Stimulated activated CD8-positive, alpha-beta memory T cell treated with anti-CD3 and anti-CD28 coated beads, Interleukin-4, amount 100 ng/mL, for 1 hour (primary cell): ENCODE results near the gene G6PD.
"Not testable (repeated sequence)": the region's sequence is repeated elsewhere in the genome, so short reads cannot be mapped to it uniquely, and the experiment has no call there.

Experiments used
- DNase-seq, 2 donors: peaks; one replicate each; pipeline ENCODE4 v3.0.0-alpha.2; 2020; ENCODE audit warnings: low read depth in 2 of 2, low spot score in 1 of 2

Gene G6PD

DNA sequence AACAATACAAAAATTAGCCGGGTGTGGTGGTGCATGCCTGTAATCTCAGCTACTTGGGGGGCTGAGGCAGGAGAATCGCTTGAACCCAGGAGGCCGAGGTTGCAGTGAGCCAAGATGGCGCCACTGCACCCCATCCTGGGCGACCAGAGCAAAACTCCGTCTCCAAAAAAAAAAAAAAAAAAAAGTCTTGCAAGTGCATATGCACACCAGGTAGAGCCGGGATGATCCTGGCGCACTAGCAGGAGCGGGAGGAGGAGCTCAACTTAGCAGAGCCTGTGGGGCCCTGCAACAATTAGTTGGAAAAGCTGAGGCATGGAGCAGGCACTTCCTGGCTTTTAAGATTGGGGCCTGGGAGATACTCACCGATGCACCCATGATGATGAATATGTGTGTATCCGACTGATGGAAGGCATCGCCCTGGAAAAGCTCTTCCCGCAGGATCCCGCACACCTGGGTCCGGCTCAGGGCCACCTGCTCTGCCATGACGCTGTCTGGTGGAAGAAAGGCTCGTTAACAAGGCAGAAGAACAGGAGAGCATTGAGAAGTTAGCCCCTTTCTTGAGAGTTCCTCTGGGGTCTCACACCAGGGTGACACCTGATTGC lies 872 bp downstream of the G6PD start:
- no peak for DNase-seq

DNA sequence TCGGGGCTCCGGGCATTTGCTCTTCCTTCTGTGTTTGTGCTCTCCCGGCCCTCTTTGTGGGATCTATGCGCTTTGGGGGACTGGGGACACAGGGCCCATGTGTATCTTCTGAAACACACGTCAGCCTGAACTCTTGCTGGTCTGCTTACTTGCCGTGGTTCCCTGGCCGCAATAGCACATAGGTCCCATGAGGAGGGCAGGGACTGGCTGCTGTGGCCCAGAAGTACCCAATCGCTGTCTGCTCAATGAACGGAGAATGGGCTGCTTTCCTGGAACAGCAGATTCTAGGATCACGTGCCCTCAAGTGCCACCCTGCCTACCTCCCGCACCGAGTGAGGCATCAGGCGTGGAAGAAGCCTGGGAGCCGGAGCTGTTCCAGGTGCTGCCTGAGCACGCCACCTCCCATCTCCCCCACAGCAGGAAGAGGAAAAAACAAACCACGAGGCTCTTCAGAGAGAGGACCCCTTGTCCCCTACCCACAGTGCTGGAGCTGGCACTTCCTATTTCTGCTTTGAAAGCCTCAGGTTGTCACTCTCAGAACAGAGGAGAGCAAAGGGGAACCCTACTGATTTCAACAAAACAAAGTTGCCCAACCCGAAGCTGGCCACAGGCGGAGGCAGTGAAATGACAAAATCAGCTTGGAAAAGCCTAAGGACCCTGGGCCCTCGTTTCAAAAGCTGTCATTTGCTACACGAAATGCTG lies 3.8 kb downstream of the G6PD start:
- no peak for DNase-seq

DNA sequence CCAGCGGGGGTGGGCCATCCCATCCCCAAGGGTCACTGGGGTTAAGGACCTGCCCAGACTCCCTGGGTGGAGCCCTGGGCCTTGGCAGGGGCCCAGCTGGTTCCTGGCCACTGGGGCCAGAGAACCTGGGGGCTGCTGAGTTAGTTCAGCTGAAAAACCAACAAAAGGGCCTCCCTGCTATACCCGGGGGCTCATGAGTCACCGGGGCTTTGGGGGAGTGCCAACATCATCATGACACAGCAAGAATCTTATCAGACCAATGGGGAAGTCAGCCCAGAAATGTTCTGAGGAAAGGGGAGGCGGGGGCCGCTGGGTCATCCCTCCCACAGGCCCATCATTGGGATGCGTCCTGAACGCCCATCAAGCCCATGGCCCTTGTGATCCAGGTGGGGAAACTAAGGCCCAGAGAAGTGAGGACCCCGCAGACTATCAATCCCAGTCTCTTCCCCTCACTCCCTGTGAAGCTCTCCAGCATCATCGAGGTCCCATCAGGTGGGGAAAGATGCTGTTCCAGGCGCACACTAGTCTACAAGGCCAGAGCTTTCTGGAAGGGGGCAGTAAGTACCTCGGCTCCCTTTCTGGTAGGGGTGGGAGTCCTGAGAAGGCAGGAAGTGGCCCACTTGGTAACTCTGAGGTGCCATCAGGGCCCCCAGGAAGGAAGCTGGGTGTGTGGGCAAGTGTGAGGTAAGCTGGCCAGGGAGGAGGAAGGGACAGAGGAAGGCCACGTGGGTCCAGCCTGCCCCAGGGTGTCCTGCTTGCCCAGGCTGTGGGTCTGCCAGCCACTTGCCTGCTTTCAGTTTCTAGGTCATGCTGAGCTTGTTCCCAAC lies 4.5 kb downstream of the G6PD start:
- DNase-seq, result peak in 1 of 2 donors; percentile 25

DNA sequence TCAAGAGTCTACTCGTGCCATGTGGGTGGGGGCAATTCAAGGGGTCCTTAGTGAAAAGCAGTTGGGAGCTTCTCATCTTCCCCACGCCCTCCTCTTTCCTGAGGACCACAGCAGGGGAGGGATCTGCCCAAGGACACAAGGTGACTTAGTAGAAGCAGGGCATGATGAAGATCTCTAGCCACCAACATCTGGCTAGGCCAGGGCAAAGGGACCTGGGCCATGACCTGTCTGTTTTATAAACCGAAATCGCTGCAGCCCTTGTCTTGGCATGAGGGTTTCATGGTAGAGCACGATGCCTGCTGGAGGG lies 5.1 kb downstream of the G6PD start:
- DNase-seq, result no peak

DNA sequence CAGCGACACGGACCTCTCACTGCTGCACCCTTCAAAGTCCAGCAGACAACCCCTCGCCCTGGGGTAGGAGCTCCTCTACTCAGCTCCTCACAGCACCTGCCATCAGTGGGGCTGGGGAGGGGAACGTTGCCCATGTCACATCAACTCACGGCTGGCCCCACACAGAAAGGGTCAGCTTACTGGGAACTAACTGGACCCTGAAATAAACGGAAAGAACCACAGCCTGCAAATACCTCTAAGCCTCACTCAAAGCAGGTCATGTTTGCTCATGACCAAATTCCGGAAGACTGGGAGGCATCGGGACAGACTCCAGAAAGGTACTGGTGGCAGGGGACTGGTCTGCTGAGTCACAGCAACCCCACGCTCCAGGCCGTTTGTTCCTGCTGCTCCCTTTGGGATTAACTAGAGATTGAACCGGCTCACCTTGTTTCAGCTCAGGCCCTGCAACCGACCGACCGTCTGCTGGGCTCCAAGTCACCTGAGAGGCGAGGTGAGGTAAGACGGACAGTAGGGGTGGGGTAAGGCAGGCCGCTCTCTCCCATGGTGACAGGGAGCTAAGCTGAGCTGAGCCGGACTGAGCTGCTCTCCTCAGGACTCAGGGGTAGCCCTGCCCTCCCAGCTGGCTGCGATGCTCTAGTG lies 5.6 kb downstream of the G6PD start:
- no peak for DNase-seq

DNA sequence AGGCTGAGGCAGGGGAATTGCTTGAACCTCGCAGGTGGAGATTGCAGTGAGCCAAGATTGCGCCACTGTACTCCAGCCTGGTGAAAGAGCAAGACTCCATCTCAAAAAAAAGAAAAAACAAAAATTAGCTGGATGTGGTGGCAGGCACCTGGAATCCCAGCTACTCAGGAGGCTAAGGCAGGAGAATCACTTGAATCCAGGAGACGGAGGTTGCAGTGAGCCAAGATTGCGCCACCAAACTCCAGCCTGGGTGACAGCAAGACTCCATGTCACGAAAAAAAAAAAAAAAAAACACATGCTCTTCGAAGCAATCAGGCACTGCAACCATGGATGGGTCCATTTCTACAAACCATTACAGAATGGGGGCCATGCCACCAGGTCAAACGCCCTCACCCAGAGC lies 6.3 kb downstream of the G6PD start:
- not testable (repeated sequence) for DNase-seq

DNA sequence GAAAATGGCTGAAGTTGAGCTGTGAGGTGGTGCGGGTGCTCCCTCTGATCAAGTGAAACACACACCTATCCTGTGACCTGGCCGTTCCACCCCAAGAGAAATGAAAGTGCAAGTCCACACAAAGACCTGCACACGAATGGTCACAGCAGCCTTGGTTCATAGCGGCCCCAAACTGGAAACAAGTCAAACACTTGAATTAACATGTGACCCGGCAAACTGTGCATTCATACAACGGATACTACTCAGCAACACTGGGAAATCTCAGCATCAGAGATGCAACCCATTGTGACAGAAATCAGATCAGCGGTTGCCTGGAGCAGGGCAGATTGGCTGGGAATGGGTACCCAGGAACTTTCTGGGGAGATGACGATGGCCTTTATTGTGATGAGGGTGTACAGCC lies 7.6 kb downstream of the G6PD start:
- DNase-seq, result no peak

DNA sequence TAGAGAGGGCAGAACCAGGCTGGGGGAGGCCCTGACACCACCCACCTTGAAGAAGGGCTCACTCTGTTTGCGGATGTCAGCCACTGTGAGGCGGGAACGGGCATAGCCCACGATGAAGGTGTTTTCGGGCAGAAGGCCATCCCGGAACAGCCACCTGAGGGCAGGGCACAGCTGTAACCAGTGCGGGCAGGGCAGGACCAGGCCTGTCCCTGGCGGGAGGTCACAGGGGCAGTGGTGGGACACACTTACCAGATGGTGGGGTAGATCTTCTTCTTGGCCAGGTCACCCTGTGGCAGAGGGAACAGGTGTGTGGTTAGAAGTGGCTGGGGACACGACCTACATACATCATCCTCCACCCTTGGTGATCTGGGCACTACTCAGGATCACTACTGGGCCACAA lies 10.8 kb downstream of the G6PD start:
- DNase-seq, result no peak

DNA sequence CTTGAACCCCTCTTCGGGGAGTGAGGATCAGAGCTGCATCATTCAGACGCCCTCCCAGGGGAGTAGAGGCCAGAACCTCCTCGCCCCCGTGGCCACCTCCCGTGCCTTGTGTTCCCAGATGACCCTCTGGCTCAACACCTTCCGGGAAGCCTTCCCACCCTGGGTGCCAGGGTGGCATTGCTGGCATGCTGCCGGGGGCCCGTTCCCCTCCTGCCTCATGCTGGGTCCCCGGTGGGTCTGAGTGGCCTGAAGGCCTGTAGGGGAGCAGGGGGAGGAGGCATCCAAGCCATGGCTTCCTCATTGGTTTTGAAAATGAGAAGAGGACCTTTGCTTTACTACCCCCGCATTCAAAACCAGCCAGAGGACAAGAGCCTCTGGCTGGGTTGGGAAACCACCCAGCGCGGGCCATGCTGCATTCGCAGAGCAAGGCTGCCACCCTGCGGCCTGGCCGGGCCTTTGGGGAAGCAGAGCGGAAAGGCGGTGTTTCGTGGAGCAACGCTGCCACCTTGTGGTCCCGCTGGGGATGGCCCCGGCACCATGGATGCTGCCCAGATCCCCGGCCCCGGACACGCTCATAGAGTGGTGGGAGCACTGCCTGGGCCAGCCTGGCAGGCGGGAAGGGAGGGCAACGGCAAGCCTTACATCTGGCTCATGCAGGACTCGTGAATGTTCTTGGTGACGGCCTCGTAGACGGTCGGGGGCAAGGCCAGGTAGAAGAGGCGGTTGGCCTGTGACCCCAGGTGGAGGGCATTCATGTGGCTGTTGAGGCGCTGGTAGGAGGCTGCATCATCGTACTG lies 11.9 kb downstream of the G6PD start:
- DNase-seq, result peak; percentile 75

DNA sequence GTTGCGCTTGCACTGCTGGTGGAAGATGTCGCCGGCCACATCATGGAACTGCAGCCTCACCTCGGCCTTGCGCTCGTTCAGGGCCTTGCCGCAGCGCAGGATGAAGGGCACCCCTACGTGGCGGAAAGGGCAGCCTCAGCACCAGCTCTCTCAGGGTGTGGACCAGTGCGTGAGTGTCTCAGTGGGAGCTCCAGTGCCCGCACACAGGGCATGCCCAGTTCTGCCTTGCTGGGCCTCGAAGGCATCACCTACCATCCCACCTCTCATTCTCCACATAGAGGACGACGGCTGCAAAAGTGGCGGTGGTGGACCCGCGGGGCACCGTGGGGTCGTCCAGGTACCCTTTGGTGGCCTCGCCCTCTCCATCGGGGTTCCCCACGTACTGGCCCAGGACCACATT lies 14.0 kb downstream of the G6PD start:
- no peak for DNase-seq

DNA sequence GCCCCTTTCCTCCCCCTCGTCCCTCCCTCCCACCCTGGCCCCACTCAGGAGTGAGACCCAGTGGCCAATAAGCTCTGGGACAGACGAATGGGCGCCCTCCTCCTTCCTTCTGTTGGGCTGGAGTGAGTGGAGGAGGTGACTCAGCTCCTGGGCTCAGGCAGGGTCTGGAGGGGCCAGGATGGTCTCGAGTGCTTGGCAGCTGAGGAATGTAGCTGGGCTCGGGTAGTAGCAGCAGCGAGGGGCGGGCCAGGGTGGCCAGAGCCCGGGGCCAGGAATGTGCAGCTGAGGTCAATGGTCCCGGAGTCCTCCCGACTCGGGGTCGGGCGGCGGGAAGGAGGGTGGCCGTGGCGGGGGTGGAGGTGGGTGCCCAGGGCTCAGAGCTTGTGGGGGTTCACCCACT lies 15.0 kb downstream of the G6PD start:
- no peak for DNase-seq

DNA sequence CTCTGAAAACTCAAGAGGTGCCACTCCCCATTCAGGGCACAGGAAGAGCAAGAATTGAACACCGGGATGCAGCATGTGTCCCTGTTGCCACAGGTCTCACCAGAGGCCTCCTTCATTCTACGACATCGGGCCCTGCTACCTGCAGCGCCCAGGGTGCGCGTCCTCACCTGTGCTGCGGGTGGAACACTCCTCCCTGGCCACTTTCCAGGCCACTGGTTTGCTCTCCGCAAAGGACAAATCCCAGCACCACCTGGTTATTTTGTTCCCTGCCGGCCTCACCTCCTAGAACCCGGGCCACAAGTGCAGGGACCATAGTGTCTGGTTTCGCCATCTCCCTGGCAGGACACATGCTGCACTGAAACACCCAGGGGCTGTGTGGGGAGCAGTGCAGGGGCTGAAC lies 16.4 kb downstream of the G6PD start:
- no peak for DNase-seq

DNA sequence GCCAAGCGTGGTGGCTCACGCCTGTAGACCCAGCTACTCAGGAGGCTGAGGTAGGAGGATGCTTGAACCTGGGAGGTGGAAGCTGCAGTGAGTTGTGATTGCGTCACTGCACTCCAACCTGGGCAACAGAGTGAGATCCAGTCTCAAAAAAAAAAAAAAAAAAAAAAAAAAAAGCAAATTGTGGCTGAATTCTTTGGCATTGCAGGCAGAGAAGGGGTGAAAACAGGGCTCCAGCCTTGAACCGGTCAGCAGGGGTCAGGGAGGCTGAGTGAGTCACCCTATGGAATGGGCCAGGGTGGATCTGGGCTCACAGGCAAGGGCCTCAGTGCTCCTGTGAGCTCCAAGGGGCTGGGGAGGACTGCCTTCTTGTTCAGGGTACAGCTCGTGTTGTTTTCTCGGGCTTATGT lies 17.4 kb downstream of the G6PD start:
- no peak for DNase-seq

DNA sequence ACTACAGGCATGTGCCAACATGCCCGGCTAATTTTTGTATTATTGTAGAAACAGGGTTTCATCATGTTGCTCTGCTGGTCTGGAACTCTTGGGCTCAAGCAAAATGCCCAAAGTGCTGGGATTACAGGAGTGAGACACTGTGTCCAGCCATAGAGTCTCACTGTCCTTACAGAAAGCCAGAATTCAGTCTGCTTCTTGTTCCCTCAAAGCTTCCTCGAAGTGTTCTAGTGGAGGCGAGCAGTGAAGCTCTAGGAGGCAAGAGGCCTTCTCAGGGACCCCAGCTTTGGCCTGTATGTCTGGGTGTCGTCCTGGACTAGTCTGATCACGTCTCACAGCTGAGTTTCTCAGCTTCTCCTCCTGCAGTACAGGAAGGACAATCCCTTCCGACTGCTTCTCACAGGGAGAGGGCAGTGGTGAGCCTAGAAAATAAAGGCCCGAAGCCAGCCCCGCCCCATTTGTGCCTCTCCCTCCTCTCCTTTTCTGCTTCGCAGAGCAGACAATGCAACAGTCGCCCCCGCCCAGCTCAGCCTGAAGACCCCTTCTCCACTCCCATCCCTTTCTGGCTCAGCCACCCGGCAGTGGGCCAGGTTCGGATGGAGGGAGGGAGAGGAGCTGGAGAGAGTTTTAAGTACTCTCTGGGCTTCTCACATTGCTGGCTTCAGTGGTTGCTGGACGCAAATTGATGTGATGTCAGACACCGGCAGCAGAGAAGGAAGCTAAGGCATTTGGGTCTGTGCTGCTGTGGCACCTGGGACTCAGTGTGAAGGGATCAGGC lies 19.6 kb downstream of the G6PD start:
- DNase-seq, result no peak

DNA sequence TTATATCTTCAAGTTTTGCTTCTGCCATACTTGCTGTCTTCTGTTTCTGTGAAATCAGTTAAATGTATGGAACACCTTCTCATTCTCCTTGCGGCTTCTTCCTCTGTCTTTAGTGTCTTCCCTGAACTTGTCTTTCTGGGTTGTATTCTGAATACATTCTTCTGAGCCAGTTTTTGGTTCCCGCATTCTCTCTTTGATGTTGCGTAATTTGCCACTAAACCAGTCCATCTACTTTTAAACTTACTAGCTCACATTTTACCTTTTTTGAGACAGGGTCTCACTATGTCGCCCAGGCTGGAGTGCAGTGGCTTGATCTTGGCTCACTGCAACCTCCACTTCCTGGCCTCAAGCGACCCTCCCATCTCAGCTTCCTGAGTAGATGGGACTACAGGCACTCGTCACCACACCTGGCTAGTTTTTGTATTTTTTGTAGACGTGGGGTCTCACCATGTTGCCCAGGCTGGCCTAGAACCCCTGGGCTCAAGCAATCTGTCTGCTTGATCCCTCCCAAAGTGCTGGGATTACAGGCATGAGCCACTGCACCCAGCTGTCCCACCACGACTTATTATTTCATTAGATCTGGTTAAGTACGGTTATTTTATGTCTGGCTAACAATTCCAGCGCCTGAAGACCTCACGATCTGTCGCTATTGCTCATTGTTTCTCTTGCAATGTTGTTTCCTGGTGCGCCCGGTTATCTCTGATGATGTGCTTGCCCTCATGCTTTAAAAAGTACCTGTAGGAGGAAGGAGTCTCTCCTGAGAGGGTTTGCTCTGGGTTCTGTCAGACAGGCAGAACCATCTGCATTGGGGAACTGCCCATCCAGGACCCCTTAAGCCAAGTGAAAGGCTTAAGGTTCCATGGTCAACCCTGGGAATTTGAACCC lies 20.8 kb downstream of the G6PD start:
- no peak for DNase-seq

DNA sequence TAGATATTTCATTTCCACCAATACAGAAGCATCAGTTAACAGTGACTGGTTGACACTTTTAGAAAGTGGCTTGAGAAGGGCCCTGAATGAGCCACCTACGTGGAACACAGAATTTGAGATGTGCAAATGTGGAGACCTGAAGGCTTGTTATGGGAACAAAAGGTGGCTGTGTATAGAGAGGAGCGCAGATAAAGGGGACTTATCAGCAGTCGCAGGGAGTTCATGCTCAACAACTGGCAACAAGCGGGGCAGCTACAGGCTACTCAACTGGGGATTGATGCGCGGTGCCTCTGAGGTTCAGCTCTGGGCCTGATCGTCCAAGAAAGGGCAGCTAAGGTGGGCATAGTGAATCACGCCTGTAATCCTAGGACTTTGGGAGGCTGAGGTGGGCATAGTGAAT lies 27.3 kb downstream of the G6PD start:
- DNase-seq, result no peak

DNA sequence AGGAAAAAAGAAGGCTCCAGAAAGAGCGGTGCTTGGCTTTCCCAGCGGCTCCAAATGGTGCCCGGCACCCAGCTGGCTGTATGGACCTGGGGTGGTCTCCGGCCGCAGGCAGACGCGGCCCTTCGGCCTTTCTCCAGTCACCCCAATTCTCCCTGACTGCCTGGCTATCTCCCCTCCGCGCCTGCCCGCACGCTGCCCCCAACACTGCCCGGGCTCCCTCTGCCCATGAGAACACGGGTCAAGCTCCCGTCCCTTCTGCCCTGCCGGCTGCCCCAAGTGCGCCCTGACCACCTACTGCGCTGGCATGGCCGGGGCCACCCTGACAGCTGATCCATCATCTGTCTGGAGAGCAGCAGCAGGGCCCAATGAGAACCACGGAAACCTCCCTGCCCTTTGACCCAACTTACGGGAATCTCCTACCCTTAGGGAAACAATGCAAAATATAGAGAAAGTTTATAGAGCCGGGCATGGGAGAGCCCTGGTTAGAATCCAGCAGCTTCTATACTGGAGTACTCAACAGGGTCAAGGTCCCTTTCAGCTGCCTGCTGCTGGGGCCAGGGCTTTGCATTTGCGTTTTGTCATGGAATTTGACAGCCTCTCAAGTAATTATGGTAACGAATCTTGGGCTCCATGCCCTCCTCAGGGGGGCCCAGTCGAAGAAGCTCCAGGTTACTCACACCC lies 29.4 kb downstream of the G6PD start:
- DNase-seq, result no peak

DNA sequence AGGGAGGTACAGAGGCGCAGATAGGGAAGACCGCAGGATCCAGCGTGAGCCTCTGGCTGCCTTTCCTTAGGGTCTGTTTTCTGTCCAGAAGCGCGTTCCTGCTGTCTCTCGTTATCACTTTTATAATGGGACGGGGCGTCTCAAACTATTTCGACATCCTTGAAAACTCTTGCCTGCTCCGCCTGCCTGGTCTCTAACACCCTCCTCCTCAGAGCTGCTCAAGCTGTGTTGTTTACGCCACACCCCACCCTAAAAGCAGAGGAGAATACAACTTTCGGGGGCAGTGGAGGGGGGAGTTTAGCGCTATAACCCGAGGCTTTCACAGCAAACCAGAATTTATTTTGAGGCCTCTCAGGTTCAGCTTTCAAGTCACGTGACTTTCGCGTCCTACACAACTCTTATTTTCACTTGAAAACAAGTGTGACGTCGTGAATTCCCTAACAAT lies 30.0 kb downstream of the G6PD start:
- no peak for DNase-seq
